ELR (cell line): ENCODE data around the gene PRPF19.

Source experiments
- DNase-seq: peaks from one replicate; pipeline ENCODE4 v3.0.0-alpha.2; 2015; ENCODE audit warnings: low read depth

The PRPF19 gene

DNA sequence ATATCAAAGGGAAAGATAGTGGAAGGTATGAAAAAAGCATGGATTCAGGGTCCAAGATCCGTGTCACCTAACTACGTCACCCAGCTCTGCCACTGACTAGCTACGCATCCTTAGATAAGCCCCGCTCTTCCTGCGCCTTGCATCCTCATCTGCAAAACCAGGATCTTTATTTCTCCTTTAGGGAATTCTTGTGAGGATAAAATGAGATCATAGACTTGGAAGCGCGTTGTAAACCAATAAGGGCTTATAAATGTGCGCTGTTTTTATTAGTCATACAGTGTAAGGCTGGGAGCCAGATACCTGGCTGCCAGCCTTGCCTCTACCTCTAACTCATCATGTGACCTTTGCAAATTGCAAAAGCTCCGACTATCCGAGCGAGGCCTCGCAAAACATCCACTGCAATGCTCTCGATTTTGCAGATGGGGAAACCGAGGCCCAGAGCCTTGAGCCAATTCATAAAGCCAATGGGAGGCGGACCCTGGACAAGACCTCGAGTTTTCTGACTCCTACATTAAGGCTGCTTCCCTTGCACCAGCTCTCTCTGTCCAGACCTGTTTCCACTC, 753 bp downstream of the PRPF19 start:
- peak; percentile 80 for DNase-seq

DNA sequence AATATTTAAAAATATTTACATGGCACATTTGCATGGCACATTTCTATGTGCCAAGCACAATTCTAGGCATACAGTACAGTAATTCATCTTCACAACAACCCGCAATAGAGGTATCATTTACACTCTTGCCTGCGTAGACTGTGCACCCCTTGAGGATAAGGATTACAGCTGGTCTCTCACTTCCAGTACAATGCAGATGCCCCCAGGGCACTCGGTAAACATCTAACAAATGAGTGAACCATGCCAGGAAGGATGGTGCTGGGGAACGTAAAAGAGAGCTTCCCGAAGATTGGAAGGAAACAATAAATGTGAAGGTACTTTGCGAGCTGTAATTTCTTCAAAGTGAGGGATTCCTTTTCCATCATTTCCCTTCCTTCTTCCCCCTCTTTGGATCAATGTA, 1.3 kb downstream of the PRPF19 start:
- peak; percentile 44 for DNase-seq

DNA sequence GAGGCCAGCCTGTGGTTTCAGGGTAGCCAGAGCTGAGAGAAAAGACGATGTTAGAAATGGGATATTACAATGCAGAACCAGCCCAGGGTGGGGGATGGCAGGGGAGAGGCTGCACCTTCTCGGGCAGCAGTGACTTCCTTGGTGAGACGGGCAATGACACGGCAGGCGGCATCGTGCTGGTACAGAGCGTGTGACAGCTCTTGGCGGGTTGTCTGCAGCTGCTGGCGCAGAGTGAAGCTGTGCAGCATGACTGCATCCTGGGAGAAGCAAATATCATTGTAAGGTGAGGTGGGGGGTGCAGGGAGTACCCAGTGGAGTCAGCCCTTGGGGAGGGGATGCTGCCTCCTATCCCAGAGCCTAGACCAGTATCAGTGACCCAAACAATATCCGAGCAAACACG, 3.8 kb downstream of the PRPF19 start:
- DNase-seq, result no peak

DNA sequence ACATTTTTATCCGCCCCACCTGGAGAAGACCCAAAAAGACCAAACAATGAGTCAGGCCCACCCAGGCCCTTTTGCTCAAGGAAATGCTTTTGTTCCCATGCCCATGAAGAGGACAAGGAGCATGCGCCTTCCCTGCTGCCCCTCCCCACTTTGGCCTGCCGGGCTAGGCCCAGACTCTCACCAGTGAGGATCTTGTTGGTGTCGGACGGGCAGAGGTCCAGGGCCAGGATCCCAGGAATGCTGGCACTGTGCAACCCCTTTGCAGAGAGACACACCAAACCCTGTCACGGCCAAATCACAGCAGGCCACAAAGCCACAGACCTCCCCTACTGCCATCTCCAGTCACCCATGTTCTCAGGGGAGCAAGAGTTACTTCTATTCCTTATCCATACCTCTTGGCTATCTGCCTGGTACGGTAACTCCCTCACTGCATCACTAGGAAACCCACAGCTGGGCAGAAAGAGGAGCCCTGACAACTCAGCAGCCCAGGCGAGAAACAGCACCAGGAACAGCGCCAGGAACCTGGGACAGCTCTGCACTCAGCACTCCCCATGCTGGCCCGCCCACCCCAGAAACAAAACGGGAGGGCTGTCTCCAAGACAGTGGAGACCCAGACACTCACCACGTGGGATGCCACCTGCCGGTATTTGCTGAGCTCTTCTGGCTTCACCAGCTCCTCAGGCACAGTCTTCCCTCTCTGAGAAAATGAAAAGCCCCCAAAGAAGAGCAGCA, 5.5 kb downstream of the PRPF19 start:
- no peak for DNase-seq

DNA sequence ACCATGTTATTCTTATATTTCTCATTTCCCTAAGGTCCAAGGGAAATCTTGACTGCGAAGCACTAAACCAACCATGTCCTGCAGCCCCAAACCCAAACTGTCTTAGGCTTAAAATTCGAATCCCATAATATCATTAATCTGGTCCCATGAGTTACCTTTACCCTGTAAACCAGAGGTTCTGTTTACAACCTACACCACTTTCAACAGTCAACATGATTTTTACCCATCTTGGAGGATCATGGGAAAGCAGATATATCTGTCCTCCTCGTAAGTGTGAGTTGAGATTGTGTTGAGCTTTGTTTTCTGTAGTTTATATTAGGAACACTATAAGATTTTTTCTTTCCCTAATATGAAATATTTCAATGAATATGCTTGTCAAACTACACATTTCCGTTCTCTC, 6.4 kb downstream of the PRPF19 start:
- DNase-seq, result no peak

DNA sequence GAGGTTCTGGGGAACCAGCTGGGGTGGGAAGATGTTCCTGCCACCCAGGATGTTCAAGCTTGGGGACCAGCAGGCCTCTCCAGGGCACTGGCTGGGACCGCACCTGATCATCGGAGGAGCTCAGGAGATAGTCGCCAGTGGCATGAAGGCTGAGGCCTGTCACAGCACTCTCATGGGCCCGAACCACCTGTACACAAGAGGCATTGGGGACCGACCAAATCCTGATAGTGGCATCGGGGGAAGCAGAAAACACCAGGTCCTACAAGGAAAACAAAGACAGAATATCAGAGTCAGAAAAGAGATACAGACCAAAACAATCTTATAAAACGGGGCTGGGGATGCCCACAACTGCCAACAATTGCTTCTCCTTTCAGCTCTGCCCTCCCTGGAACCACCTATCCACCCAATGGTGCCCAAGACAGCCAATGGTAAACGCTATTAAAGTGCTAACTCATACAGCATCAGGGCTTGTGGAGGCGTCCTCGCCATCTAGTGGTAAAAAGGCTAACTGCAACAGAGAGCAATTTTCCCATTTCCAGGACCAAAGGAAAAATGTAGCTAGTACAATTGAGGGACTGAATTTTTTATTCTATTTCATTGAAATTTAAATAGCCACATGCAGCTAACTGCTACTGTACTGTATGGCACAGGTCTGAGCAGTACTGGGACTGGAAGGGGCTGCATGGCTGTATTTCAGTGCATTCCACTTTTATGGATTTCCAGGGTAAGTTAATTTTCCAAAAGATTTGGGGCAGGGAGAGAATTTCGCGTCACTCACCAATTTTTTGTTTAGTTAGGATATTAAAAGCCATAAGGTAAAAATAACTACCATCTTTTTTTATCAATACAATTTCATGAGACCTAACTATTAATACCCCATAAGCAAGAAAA, 7.1 kb downstream of the PRPF19 start:
- peak; percentile 76 for DNase-seq

DNA sequence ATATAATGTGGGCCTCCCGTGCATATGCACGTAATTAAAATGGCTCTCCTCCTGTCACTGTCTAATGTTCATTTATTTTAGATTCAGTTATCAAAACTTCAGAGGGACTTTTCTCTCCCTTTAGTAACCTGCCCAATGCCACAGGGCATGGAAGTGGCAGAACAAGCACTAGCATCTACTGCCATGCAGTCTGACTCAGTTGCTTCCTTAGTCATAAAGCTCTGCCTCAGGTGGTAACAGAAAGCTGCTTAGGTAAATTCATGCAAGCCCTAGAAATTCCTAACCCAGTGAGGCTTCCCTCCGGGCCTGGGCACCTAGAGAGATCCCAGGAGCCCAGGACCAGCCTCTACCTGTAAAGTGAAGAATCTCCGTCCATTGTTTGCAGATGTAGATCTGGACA, 8.9 kb downstream of the PRPF19 start:
- DNase-seq, result no peak

DNA sequence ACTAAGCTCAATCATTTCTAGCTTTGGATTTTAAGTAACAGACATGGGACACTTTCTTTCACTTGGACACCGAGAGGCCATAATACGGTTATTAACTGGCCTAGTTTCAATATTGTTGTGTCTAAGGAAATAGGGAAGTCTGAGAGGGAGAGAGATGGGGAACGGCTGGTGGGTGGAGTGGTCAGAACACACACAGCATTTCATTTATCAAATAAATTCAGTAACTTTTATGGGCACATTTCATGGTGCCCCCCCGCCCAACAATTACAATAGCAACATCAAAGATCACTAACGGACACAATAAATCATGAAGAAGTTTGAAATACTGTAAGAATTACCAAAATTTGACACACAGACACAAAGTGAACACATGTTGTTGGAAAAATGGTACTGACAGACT, 10.7 kb downstream of the PRPF19 start:
- DNase-seq, result no peak

DNA sequence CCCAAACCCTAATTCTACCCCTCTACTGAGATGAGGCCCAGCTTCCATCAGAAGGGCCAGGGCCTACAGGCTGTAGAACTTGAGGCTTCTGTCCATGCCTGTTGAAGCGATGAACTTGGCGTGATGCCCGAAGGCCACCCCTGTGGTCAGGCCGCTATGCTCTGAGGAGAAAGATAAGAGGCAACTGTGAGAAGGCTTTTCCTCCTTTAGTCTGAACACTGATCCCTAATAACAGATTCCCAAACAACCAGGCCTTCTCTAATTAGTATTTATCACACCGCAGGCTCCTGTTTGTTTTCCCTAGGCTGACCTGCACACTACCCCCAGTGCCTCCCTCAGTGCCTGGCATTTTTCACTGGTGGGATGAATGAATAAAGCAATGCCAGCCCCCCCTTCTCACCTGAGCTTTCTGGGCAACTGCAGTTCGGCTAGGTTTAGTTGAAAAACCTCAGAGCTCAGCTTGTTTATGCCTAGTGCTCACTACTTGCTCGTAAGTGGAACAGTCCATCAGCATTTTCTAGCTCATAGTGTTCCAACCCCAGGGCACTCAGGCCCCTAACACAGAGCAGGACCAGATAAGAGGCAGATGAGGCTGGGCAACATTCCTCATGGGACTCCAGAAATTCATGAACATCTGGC, 15.2 kb downstream of the PRPF19 start:
- DNase-seq, result no peak

DNA sequence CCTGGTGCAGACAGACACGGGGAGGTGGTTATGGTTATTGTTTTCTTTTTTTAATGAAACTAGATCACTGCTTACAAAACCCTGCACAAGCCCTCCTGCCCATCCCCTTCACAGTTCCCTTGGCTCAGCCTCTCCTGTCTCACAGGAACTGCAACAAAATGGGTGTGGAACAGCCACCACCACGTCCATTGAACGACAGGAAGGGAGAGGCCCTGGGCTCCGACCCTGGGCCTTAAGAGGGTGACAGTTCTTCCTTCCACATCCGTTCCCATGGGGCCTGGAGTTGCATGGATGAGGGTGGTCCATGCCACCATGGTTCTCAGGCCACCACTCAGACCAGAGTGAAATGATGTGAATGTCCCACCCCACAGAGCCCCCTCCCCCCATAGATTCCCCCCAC, 15.7 kb downstream of the PRPF19 start:
- DNase-seq, result no peak

DNA sequence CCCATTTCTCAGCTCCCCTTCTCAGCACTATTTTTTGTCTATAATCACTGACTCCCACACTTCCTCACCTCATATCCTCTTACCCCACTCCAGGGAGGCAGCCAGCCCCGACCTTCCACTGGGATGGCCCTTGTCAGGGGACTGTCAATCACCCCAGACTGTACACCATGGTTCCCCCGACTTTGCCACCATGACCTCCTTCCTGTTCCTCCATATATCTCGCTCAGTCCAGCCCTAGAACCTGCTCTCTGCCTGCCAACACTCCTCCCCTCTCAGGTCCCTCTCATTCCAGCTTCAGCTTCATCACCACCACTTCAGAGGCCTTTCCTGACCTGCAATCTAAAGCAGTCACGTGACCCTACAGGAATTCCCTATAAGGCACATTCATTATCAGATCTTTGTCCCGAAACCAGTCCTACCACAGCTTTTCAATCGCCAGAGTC, 16.5 kb downstream of the PRPF19 start:
- DNase-seq, result no peak

DNA sequence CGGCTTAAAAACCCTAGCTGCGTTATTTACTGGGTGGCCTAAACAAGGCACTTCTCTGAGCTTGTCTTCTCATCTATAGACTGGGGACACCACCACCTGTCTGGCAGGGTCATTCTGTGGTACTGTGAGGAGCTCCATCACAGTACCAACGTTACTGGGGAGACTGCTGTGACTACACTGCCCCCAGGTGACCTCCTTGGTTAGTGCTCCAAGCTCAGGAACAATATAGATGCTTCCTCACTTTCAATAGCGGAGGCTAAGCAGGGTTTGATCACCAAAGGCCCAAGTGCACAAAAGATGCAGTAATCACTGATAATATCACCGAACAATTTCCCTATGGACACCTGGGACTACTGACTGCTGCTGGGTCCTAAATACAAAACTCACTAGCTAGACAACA, 18.8 kb downstream of the PRPF19 start:
- DNase-seq, result peak; percentile 70

DNA sequence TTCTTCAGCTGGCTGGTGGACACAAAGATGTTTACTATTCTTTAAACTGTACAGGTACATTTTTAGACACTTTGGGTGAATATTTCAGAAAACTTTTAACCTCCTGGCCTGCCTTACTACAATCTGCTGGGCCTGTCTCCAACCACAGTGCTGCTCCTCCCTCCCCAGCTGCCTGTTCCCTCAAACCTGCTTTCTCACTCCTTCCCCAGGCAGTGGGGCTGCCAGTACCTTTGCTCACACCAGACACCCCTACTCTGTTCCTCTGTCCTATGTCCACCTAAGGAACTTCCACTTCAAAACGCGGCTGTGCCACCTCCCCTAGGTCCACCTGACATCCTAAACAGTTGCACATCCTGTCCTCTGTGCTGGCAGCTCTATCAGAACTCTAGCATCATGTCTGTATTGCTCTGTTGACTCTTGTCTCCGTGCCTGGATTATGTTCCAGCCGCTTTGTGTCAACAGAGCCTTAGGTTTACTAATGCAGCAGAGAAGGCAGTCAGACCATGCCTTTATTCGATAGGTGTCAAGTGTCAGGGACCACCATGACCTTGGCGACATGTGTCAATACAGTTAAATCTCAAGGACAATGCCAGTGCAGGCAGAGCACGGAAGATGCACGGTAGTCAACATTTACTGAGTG, 25.6 kb downstream of the PRPF19 start:
- no peak for DNase-seq

DNA sequence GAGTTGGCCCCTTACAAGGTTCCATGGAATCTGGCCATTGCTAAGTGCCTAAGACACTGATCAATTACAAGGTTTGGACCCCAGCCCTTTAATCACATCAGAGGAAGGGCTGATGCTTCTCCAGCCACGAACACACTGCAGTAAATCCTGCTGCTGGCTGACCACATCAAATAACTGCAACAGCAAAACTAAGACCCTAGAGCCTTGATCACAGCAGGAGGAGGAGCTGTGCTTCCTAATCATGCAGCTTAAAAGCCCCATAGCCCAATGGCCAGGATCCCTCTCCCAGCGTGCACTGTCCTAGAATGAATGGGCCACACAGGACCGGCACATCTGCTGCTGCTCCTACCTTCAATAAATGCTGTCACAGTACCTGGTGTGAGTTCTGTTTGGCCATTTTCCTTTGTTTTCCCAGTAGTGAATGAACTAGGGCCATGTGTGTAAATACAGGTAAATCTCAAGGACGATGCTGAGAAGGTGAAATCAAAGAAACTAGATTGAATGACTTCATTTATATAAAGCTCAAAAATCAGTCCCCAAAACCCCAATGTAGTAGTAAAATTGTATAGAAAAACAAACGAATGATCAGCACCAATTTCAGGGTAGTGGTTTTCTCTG, 26.3 kb downstream of the PRPF19 start:
- DNase-seq, result no peak

DNA sequence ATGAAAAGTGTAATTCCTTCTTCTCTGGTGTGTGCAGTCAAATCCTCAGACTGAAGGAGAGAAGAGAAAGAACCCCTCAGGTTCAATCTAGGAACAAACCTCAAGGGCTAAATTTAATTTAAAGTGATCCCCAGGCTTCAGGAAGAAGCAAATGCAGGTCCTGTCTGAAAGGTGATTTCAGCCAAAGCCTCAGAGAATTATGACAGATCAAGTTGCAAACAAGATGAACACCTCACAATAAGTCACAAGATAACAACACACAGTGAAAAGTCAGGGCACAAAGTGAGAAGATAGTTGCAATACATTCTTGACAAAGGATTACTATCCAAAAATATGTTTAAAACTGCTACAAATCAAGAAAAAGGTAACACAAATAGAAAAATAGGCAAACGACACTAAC, 27.3 kb downstream of the PRPF19 start:
- no peak for DNase-seq

DNA sequence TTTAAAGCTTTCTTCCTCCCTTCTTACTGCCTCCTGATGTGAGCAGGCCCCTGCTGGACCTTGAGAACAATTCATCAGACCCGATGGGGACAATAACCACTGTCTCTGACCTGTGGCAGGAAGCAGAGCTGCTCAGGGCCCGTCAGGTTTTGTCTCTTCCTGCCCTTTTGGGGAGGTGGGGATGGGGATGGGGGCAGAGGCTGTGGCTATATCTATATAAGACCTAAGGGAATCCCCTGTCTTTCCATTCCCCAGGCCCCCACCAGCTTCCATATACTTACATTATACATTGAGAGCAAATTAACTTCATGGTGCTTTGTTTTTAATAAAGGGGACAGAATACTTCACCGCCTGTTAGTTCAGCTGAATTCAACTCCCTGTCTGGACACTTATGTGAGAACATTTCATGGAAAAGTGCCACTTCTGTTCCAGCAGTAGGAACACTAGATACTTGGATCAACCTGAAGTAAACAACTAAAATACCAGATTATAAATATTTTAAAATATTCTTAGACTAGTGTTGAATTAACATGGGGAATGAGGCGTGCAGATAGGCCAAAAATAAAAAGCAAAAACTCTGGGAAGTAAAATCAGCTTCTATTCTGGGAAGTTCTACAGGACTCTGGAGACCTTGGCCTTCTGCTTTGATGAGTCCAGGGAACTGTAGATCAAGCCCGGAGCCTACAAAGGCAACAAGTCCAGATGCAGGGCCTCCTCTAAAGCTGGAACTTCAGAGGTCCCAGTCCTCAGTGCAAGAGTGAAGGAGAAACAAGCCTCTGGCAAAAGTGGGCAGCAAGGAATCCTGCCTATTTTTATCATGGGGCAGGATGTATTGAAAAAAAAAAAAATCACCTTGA, 27.9 kb downstream of the PRPF19 start:
- DNase-seq, result no peak

DNA sequence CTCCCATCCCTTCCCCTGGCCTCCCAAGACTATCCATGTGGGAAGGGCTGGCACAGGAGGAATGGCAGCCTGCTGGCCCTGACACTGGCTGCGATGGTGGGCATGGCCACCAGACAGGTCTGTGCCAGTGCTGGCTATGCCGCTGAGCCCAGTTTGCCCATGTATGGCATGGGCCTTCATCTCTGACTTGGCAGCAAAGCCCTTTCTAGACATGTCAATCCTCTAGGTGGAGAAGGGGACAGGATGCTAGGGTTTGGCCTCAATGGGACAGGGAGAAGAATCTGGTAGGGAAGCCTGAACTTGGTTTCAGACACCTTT, 30.3 kb downstream of the PRPF19 start:
- DNase-seq, result no peak

DNA sequence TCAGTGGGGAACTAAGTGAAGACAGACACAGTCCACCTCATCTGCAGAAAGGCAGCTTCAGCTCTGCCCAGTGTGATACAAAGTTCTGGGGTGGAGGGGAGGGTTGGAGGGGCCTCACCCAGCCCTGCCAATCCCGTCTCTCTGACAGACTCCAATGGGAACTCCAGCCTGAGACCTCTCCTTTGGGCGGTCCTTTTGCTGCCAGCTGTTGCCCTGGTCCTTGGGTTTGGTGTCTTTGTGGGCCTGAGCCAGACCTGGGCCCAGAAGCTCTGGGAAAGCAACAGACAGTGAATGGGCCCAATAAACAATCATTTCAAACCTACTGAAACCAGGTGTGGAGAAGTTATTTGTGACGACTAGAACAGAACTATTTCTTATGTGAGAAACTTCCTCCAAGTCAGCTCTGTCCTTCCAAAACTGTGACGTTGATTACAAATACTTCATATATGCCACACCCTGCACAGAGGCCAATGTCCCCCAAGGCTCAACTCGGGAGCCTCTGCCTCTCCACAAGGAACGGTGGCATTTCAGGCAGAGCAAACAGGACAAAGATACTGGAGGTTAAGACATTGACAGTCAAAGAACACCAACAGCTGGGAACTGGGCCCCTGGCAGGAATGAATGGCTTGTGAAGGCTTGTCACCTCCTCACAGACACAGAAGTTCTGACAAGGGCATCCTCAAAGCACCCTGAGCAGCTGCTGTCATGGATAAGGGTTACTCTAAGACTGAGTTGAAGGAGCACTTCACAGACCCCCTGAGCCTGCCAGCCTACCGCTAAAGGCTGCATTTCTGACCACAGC, 30.8 kb downstream of the PRPF19 start:
- DNase-seq, result no peak

DNA sequence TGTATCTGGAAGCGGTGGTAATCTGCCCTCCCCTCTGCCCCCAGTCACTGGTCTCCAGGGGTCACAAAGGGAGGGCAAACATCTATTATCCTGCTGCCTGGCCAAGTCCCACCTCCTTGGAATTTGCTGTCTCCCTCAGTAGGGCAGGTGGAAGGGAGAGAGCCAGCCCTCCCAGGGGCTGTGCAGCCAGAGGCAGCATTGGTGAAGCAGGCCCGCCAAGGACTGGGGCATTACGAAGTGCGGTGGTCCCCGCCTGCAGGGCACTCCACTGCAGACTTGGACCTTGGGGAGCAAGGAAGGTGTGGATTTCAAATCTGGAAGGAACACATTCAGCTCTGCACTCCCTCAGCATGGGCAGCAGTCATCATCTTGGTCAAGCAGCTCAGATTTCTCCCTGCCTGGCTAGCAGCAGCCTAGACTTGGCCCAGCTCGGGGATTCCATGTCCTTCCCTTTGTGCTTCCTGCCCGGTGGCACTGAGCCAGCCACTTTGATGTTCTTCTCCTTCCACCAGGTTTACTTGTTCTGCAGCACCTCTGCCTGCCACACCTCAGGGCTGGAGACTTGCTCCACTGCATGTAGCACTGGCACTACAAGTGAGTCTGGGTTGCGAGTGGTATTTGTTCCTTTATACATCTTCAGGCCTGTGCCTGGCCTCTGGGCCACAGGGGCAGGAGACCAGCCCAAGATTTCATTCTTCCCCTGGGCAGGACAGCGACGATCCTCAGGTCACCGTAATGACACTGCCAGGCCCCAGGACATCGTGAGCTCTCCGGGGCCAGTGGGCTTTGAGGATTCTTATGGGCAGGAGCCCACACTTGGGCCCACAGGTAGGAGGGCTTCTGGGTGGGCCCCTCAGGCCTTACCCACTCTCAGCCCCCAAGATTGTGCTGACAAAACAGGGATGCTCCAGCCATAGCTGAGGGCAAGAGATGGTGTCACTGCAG, 31.7 kb downstream of the PRPF19 start:
- no peak for DNase-seq
